Epithelial cell of umbilical artery (primary cell): ENCODE measurements around the gene TMEM192. TPM values are rescaled to one million over a fixed set of nuclear protein-coding genes. Genes with fewer than 3 reads are reported as not detected.

Experiments
- total RNA-seq: library from RNA; depleted of rRNA; stranded (reverse); fragments of >200 nt; gene quantifications from 2 replicates; pipeline ENCODE4 v1.2.3, GENCODE V29; 2014

The TMEM192 gene
- 4.9 and 13.8 TPM in 2 replicates for total RNA-seq

GRCh38 chr4:165112368-165113121 lies at the start of gene TMEM192:
Gene TMEM192 (minus strand): TSS chr4:165112860. CDS start chr4:165112773, 87 bp downstream.

GRCh38 chr4:165053645-165054044 lies 59.0 kb downstream of the TMEM192 start, which contains the start of gene TRIM75:
Gene TRIM75 (plus strand): TSS chr4:165053866. CDS start chr4:165059148, 5,282 bp downstream.

DNA sequence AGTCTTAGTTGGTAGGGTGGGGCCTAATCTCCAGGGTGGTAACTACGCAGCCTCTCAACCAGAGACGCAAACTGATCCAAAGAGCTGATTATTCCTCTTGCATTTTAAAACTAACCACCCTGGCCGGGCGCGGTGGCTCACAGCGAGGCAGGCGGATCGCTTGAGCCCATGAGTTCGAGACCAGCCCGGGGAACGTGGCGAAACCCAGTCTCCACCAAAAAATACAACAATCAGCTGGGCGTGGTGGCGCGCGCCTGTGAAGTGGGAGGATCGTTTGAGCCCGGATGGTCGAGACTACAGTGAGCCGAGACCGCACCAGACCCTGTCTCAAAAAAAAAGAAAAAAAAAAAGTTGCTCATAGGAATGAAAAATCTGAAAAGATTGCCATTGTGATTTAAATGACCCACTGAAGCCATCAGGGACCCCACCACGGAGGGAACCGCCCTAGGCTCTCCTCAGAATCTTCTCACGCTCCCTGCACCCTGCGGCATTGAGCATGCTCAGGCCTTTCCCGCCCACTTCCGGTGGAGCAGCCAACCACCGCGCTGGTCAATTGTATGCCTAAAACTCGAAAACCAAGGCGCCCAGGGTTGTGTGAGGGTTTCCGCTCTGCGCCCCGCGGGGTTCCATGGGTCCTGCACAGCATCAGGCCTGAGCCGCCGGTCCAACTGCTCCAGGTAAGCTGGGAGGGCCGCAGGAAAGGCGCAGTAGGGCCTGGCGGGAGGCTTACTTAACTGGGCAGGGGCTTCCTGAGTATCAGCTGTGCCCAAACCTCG lies 81.0 kb downstream of the TMEM192 start, which contains the start of gene TRIM60:
TSS of gene TRIM60 (plus strand) at position 564 of the 776 bp plus-strand sequence. CDS start 8,074 bp downstream, outside the sequence.

Other genes with a start within 250 kb of the TMEM192 start
- not detected in 2 replicates for gene APELA, start 235.7 kb downstream of the TMEM192 start, total RNA-seq
- under 0.01 TPM in 1 of 2 replicates, not detected in the other for gene TRIM61, start 135.2 kb downstream of the TMEM192 start, total RNA-seq
- not detected in 2 replicates for gene TRIM60, start 80.9 kb downstream of the TMEM192 start, total RNA-seq
- gene TRIM75, start 59.0 kb downstream of the TMEM192 start, total RNA-seq = not detected in 2 replicates
- 32.2 and 41.5 TPM in 2 replicates for gene KLHL2, start 94.7 kb upstream of the TMEM192 start, total RNA-seq
- 218 and 272 TPM in 2 replicates for gene MSMO1, start 214.8 kb upstream of the TMEM192 start, total RNA-seq